Measurements from ENCODE around the gene ZSCAN26. TPM values are rescaled to one million over a fixed set of nuclear protein-coding genes. Genes with fewer than 3 reads are reported as not detected.

ZSCAN26 gene
- total RNA-seq, 1 donor from 2014 or later: 18.4 TPM

DNA sequence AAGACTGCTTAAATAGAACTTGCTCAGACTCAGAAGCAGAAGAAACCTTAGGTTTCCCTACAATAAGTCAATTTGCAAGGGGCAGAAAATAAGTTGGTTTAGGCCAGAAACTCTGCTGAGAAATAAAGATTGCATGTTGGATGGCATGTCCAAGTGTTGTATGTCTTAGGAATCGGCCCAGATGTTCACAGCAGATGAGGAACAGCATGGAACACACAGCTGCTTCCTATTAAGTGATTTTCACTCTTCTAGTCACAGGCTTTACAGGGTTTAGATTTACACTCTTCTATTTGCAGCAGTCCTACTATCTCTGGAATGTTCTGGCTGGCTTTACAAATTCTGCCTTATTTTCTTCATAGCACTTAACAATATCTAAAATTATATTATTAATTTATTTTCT, 18.0 kb upstream of the ZSCAN26 start:
- Mint-ChIP-seq H3K27me3 (ENCODE audit: unreplicated experiment) (peaks cover 2% of the 10 kb centered on the region), H3K4me3 (ENCODE audit: unreplicated experiment) (no peak overlapping the region), H3K27ac (ENCODE audit: unreplicated experiment) (no peak overlapping the region), H3K4me1 (ENCODE audit: unreplicated experiment) (peaks cover 13% of the 10 kb centered on the region), H3K36me3 (ENCODE audit: low read depth, unreplicated experiment) (peaks cover 18% of the 10 kb centered on the region), H3K9me3 (ENCODE audit: unreplicated experiment) (no peaks in the 10 kb centered on the region)
- TF ChIP-seq, protein P1, sequence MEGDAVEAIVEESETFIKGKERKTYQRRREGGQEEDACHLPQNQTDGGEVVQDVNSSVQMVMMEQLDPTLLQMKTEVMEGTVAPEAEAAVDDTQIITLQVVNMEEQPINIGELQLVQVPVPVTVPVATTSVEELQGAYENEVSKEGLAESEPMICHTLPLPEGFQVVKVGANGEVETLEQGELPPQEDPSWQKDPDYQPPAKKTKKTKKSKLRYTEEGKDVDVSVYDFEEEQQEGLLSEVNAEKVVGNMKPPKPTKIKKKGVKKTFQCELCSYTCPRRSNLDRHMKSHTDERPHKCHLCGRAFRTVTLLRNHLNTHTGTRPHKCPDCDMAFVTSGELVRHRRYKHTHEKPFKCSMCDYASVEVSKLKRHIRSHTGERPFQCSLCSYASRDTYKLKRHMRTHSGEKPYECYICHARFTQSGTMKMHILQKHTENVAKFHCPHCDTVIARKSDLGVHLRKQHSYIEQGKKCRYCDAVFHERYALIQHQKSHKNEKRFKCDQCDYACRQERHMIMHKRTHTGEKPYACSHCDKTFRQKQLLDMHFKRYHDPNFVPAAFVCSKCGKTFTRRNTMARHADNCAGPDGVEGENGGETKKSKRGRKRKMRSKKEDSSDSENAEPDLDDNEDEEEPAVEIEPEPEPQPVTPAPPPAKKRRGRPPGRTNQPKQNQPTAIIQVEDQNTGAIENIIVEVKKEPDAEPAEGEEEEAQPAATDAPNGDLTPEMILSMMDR (IDR thresholded peaks at IDR 0.05; ENCODE audit: unreplicated experiment): no peak
- no peak for DNase-seq (ENCODE audit: low spot score)

DNA sequence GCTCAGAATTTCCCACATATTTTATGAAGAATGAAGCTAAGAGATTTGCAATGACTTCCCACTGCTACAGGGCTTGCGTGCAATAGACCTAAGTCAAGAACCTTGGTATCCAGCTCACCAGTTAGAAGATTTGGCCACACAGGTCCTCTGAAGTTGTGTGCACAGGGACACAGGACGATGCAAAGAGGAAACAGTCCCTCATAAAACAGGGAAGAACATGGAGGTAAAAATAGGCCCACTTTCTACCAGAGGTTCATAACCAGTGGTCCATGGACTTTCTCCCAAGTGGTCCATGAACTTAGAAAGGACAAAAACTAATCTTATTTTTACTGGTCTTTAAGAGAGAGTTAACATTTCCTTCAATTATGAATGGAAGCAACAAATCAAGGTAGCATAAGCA, 16.2 kb upstream of the ZSCAN26 start:
- no peak overlapping the region for H3K27ac Mint-ChIP-seq (ENCODE audit: unreplicated experiment)
- H3K9me3 Mint-ChIP-seq (ENCODE audit: unreplicated experiment): no peaks in the 10 kb centered on the region
- peaks cover 2% of the 10 kb centered on the region for H3K27me3 Mint-ChIP-seq (ENCODE audit: unreplicated experiment)
- TF ChIP-seq, protein P1 (IDR thresholded peaks at IDR 0.05; ENCODE audit: unreplicated experiment): no peak
- H3K4me1 Mint-ChIP-seq (ENCODE audit: unreplicated experiment): peaks cover 13% of the 10 kb centered on the region
- H3K36me3 Mint-ChIP-seq (ENCODE audit: low read depth, unreplicated experiment): peaks cover 10% of the 10 kb centered on the region
- peak overlapping the region; percentile 88 for H3K4me3 Mint-ChIP-seq (ENCODE audit: unreplicated experiment)
- no peak for DNase-seq (ENCODE audit: low spot score)

DNA sequence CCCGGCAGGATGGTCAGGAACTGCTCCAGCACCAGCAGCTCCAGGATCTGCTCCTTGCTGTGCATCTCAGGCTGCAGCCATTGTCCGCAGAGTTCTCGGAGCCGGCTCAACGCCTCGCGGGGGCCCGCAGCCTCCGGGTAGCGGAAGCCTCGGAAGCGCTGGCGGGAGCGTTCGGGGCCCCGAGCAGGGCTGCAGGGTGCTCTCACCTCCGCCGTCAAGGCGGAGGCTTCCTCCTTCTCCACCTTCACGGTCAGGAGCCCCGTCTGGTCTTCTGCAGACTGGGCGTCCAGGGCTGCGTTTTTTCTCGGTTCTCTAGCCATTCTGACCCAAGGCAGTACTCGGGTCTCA, 15.3 kb upstream of the ZSCAN26 start:
- Mint-ChIP-seq H3K4me1 (ENCODE audit: unreplicated experiment) (peaks cover 13% of the 10 kb centered on the region), H3K27me3 (ENCODE audit: unreplicated experiment) (peaks cover 2% of the 10 kb centered on the region), H3K27ac (ENCODE audit: unreplicated experiment) (peak overlapping the region; percentile 74), H3K4me3 (ENCODE audit: unreplicated experiment) (peak overlapping the region; percentile 99), H3K9me3 (ENCODE audit: unreplicated experiment) (no peaks in the 10 kb centered on the region), H3K36me3 (ENCODE audit: low read depth, unreplicated experiment) (peaks cover 1% of the 10 kb centered on the region)
- DNase-seq (ENCODE audit: low spot score): peak; percentile 57
- TF ChIP-seq, protein P1 (IDR thresholded peaks at IDR 0.05; ENCODE audit: unreplicated experiment): no peak

DNA sequence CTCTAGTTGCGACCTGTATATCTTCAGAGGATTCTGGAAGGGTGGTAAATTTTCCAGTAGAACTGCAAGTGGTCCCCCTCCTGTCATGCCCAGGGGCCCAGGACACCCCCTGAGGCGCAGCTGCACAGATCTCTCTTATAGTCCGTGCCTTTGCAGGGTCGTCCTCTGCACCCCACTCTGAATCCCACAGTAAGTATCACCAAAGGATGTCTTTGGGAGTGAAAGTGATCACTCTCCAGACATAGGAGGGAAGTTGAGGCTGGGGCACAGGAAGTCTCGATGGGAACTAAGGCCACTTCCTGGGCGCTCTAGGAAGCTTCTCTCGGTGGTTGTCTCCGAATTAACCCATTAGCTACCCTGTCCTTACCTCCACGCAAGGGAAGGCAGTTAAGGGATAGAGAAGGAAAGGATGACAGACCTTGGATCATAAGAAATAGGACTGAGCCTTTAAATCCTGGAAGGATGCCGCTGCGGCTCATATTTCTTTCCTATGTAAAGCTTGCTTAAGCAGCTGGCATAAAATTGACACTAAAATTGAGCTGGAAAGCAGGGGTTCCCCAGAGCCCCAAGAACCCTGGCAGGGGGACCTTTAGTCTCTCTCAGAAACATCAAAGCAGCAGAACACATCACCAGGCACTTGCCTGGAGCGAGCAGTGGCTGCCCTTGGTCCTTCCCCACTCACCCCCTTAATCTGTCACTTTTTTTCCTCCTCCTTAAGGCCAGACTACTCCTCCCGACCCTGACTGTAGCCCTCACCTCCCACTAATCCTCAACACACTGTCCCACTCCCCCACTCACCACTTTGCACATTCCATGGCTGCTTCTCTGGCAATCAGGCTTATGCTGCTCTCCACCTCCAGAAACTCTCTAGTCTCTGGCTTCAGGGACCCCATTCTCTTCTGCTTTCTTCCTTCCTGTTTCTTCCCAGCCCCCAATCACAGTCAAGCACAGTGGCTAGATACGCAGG, 14.7 kb upstream of the ZSCAN26 start, which contains the start of gene ZKSCAN4:
Gene ZKSCAN4, minus strand, starts transcription at position 261 of the 967 bp plus-strand sequence. CDS start 289 bp downstream, outside the sequence.
- Mint-ChIP-seq H3K27ac (ENCODE audit: unreplicated experiment) (peak within 1 kb of the TSS; percentile 74), H3K4me1 (ENCODE audit: unreplicated experiment) (peaks cover 13% of the 10 kb centered on the region), H3K9me3 (ENCODE audit: unreplicated experiment) (no peaks in the 10 kb centered on the region), H3K27me3 (ENCODE audit: unreplicated experiment) (peaks cover 2% of the 10 kb centered on the region), H3K36me3 (ENCODE audit: low read depth, unreplicated experiment) (no peaks in the 10 kb centered on the region), H3K4me3 (ENCODE audit: unreplicated experiment) (peak within 1 kb of the TSS; percentile 99)
- peak; percentile 49 for DNase-seq (ENCODE audit: low spot score)
- TF ChIP-seq, protein P1 (IDR thresholded peaks at IDR 0.05; ENCODE audit: unreplicated experiment): no peak

DNA sequence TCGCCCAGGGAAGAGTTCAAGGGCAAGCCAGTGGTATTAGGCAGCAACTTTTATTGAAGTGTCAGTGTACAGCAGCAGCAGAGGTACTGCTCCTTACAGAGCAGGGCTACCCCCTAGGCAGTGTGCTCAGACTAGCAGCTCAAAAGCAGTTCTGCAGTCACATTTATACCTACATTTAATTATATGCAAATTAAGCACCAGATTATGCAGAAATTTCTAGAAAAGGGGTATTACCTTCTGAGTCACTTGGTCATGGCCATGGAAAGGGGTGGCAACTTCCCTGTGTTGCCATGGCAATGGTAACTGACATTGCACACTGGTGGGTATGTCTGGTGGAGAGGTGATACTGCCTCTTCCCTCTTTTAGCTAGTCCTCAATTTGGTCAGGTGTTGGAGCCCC, 12.8 kb upstream of the ZSCAN26 start:
- no peak for DNase-seq (ENCODE audit: low spot score)
- H3K4me3 Mint-ChIP-seq (ENCODE audit: unreplicated experiment): no peak overlapping the region
- peaks cover 2% of the 10 kb centered on the region for H3K27me3 Mint-ChIP-seq (ENCODE audit: unreplicated experiment)
- TF ChIP-seq, protein P1 (IDR thresholded peaks at IDR 0.05; ENCODE audit: unreplicated experiment): no peak
- no peaks in the 10 kb centered on the region for H3K36me3 Mint-ChIP-seq (ENCODE audit: low read depth, unreplicated experiment)
- no peak overlapping the region for H3K27ac Mint-ChIP-seq (ENCODE audit: unreplicated experiment)
- H3K9me3 Mint-ChIP-seq (ENCODE audit: unreplicated experiment): no peaks in the 10 kb centered on the region
- H3K4me1 Mint-ChIP-seq (ENCODE audit: unreplicated experiment): peaks cover 13% of the 10 kb centered on the region

All from endothelial cell (in vitro differentiated cells).